Ovary (tissue), 9 donors: ENCODE results near the gene ASCC3. TPM values are rescaled to one million over a fixed set of nuclear protein-coding genes. Genes with fewer than 3 reads are reported as not detected.

Source experiments
- DNase-seq, 5 donors: peaks; one replicate each; pipeline ENCODE4 v3.0.0-alpha.2; 2019 to 2020
- H3K27ac ChIP-seq, 2 donors: fragments of 200-600 bp; one replicate each; pipeline versions ENCODE4 v1.5.1 to v1.8.0; 2019 to 2022
- H3K27me3 ChIP-seq: fragments of 200-600 bp; one replicate; pipeline ENCODE4 v1.8.0; 2022
- H3K36me3 ChIP-seq: fragments of 200-600 bp; sonication (generic); one replicate; pipeline ENCODE4 v1.5.1; 2019
- H3K4me1 ChIP-seq: one replicate; pipeline ENCODE4 v1.8.1; 2013; ENCODE audit warnings: mild to moderate bottlenecking, moderate library complexity; ENCODE audit not compliant: insufficient read depth
- H3K4me3 ChIP-seq: fragments of 200-600 bp; sonication (generic); one replicate; pipeline ENCODE4 v1.5.1; 2017
- H3K9me3 ChIP-seq, 2 donors: fragments of 200-600 bp in 1 of 2; sonication (generic) in 1 of 2; one replicate each; pipeline versions ENCODE4 v1.5.1 to v1.8.1; 2013 to 2019; ENCODE audit warnings: mild to moderate bottlenecking in 1 of 2, moderate library complexity in 1 of 2
- CTCF ChIP-seq, 3 donors: fragments of 450-650 bp in 2 of 3; fragments of 200-600 bp in 1 of 3; IDR thresholded peaks; one replicate each; pipeline versions ENCODE4 v1.5.1 to v1.8.0; 2016 to 2022; ENCODE audit warnings: antibody characterized with exemption in 3 of 3, mild to moderate bottlenecking in 1 of 3
- EP300 ChIP-seq: sonication (generic); formaldehyde crosslinking; IDR thresholded peaks from one replicate; pipeline ENCODE4 v1.6.1; 2017; ENCODE audit warnings: antibody characterized with exemption
- POLR2A ChIP-seq: fragments of 450-650 bp; IDR thresholded peaks from one replicate; pipeline ENCODE4 v1.6.1; 2017; ENCODE audit warnings: antibody characterized with exemption, mild to moderate bottlenecking, moderate library complexity
- WGBS, 3 donors: extraction: QIAGEN DNeasy Blood & Tissue Kit in 1 of 3; methylation state at CpG; one replicate each; pipeline versions ENCODE4 v1.1.5 to v1.1.7; 2013 to 2017; 5-methylcytosine and 5-hydroxymethylcytosine counted together
- intact Hi-C, 4 donors: fragments of 100-400 bp; cut with DNase I; formaldehyde crosslinking; loops; one replicate each; pipeline versions ENCODE4 v1.11.0 to v1.15.1; 2022 to 2023
- polyA plus RNA-seq, 2 donors: library from polyadenylated mRNA; stranded (reverse); fragments of 200-250 nt in 1 of 2; fragments of 350-450 nt in 1 of 2; fragmentation: Illumina TruSeq in 1 of 2; extraction: RNeasy Lipid Tissue Mini Kit (QIAGEN cat#74804) in 1 of 2; gene quantifications; one replicate each; pipeline ENCODE4 v1.2.3, GENCODE V29; 2013 to 2014
- total RNA-seq, 7 donors: library from RNA; depleted of rRNA in 2 of 7; stranded (reverse); fragments of >200 nt in 2 of 7; fragmentation: NEBNext Ultra II Directional in 3 of 7; extraction: Animal tissue kit (Norgen Biotek cat#: 25700) in 3 of 7; gene quantifications; one replicate each; pipeline versions ENCODE4 v1.1.0 to v1.2.4, GENCODE V29; 2016 to 2023
- donor health status: DM: no; HTN: no; CAD: no; lungs with moderate emphysema.
- donor health status: DM: no; HTN: no; CAD: no.
- donor health status: Bipolar disorder and iron deficiency.
- donor health status: DM: yes; HTN: yes; CAD: no.
- donor health status: DM: no; HTN: no; CAD: no.
- donor health status: DM: yes; HTN: yes; CAD: no.

Gene ASCC3
- total and polyA plus RNA-seq, 9 donors = 8.2 to 34.2 (median 22.0) TPM

- Histone ChIP-seq H3K9me3 (peaks cover 0 to 19% of the 10 kb centered on the region in 2 donors), H3K36me3 (no peaks in the 10 kb centered on the region), H3K27ac (no peak overlapping the region), H3K27me3 (no peaks in the 10 kb centered on the region), H3K4me3 (no peak overlapping the region), H3K4me1 (no peaks in the 10 kb centered on the region)
- TF ChIP-seq EP300 (no peak), CTCF (IDR thresholded peaks at IDR 0.05) (no peak), POLR2A (no peak)
- no peak for DNase-seq
- intact Hi-C loops = no loop called here
- 20 to 28% (median 27%) methylated on average over 10 of the region's 10 CpGs for WGBS, 3 donors
These were observed 422.1 kb downstream of the ASCC3 start for GRCh38 chr6:100458841-100459591.
